ENCODE results near the gene SPOP.
"Not testable (repeated sequence)": the region's sequence is repeated elsewhere in the genome, so short reads cannot be mapped to it uniquely, and the experiment has no call there.

Gene SPOP

DNA sequence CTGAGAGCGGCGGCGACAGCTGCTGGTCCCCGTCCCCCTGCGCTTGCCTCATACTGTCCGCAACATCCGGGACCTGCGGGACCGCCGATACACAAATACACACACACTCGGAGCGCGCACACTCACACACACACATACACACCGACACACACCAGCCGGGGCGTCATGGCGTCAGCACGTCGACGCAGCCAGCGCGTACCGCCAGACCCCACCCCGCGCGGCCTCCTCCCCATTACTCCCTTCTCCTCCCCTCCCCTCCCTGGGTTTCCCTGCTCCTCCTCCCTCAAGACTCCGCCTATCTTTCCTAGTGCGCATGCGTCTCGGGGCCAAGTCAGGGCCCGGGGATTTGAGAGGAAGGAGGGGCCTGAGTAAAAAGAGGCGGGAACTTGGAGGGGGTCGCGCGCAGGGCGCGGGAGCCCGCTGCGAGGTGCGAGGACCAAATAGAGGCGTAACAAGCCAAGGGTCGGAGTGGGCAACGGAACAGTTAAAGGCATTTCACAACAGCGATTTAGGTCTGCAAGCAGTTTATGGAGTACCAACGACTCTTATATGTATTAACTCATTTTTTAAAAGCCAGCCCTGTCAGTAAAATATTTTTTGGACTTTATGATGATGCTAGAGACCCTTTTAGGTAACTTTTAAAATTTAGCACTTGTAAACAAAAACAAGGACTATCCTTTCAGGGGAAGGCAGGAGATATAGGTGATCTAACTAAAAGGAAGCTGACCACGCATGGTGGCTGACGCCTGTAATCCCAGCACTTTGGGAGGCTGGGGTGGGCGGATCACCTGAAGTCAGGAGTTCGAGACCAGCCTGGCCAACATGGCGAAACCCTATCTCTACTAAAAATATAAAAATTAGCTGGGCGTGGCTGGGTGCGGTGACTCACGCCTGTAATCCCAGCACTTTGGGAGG is at the start of gene SPOP:
Gene SPOP, minus strand, starts transcription at position 165 of the 915 bp plus-strand sequence. CDS start 55,287 bp downstream, outside the sequence.
- TF ChIP-seq JUND (IDR thresholded peaks at IDR 0.05; ENCODE audit: low read depth) = no peak
- in situ Hi-C loops (cut with HindIII; ENCODE audit: low pct_unique_long_range_greater_than_20kb, low sequenced_read_pairs) = no loop called here
- peak; percentile 94 to 100 for DNase-seq (ENCODE audit: low read depth in 1 of 2, low spot score in 1 of 2)

DNA sequence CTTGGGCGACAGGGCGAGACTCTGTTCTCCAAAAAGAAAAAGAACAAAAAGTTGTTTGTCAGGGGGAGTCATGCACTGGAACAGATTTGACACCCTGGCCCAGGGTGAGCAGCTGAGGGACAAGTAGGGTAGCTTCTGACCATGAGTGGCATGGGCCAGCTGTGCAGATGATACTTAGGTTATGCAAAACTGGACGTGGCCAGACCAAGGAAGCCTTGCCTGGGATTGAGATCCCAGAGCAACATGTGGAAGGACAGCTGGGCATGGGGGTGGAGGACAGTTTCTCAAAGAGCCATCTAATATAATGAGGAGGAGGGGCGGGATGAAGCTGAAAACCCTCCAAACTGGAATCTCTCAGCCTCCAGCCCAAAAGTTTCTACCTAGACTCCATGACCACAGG is 49.5 kb upstream of the SPOP start:
- DNase-seq (ENCODE audit: low read depth in 1 of 2, low spot score in 1 of 2) = no peak
- in situ Hi-C loops (cut with HindIII; ENCODE audit: low pct_unique_long_range_greater_than_20kb, low sequenced_read_pairs) = no loop called here
- TF ChIP-seq JUND (IDR thresholded peaks at IDR 0.05; ENCODE audit: low read depth) = no peak

DNA sequence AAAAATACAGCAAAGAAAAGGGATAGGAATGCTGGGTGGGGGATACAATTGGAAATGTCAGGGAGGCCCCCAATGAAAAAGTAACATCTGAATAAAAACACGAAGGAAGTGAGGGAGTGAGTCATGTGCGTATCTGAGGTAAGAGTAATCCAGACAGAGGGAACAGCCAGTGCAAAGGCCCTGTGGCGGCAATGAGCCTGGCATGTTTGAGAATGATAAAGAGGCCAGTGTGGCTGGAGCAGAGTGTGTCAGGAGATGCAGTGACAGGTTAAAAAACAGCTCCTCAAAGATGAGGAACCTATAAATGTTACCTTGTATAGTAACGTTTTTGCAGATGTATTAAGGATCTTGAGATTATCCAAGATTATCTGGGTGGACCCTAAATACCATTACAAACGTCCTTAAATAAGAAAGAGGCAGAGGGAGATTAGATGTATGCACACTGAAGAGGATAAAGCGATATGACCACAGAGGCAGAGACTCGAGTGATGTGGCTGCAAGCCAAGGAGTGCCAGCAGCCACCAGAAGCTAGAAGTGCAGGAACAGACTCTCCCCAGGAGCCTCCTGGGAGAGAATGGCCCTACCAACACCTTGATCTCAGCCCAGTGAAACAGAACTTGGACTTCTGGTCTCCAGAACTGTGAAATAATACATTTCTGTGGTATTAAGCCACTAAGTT is 47.7 kb upstream of the SPOP start:
- DNase-seq (ENCODE audit: low read depth in 1 of 2, low spot score in 1 of 2) = no peak
- in situ Hi-C loops (cut with HindIII; ENCODE audit: low pct_unique_long_range_greater_than_20kb, low sequenced_read_pairs) = no loop called here
- TF ChIP-seq JUND (IDR thresholded peaks at IDR 0.05; ENCODE audit: low read depth) = no peak

DNA sequence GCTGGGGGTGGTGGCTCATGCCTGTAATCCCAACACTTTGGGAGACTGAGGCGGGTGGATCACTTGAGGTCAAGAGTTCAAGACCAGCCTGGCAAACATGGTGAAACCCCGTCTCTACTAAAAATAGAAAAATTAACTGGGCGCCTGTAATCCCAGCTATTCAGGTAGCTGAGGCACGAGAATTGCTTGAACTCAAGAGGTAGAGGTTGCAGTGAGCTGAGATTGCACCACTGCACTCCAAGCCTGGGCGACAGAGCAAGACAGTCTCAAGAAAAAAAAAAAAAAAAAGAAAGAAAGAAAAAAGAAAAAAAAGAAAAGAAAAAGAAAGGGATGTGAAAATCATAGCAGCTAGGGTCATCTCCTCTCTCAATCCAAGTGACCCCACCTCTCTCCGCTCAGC is 46.7 kb upstream of the SPOP start:
- DNase-seq (ENCODE audit: low read depth in 1 of 2, low spot score in 1 of 2); in situ Hi-C loops (cut with HindIII; ENCODE audit: low pct_unique_long_range_greater_than_20kb, low sequenced_read_pairs): not testable (repeated sequence)

DNA sequence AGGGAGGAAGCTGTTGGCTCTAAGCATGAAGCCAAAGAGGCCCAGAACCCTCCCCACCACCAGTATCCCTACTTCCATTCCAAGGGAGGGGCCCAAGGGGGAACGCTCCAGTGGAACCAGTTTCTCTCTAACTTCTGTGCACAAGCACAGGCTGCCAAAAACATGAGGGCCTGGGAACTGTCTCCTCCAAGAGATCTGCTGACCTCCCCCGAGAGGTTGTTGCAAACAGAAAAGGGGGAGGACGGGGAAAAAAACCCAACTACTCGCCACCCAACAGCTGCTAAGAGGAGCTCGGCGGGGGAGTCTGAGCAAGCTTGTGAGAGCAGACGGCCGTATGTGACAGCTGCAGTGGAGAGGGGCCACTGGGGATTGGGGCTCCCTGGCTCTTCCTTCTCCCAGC is 45.5 kb upstream of the SPOP start:
- no peak for TF ChIP-seq JUND (IDR thresholded peaks at IDR 0.05; ENCODE audit: low read depth)
- in situ Hi-C loops (cut with HindIII; ENCODE audit: low pct_unique_long_range_greater_than_20kb, low sequenced_read_pairs) = no loop called here
- DNase-seq (ENCODE audit: low read depth in 1 of 2, low spot score in 1 of 2) = peak in 1 of 2 experiments; percentile 25

DNA sequence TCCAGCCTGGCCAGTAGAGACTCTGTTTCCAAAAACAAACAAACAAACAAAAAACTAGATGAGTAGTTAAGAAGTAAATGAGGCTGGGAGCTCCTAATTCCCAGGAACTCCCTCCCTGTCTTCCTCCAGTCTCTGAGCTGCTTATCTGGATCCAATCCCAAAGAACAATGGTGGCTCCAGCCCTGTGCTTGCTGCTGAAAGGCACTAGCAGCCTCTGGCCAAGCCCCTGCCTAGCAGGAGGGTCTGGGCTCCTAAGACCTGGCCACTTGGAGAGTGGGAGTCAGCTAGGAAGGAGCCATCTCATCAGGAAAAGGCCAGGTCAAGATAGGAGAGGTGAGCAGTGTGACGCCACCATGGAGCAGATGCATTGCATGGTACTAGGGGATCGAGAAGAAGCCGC is 44.2 kb upstream of the SPOP start:
- no peak for TF ChIP-seq JUND (IDR thresholded peaks at IDR 0.05; ENCODE audit: low read depth)
- no peak for DNase-seq (ENCODE audit: low read depth in 1 of 2, low spot score in 1 of 2)
- in situ Hi-C loops (cut with HindIII; ENCODE audit: low pct_unique_long_range_greater_than_20kb, low sequenced_read_pairs) = no loop called here

DNA sequence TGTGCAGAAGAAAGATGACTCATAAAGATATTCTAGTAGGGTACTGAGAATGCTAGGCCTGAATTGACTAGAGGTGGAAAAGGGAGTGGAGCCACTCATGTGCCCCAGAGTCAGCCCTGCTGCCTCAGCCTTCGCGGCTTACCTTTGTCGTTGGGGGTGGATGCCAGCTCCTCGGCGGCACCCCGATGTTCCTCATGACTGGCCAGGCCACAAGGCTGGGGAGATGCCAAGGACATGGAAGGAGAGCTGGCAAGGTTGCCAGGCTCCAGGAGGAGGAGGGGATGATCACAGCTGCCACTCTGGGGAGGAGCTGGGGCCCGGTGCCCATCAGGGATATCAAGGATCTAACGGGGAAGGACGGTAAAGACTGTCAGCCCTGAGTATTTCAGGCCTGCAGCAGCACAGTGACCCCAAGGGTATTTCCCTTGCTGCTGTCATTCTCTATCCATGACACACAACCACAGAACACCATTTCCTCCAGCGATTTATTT is 39.5 kb upstream of the SPOP start:
- in situ Hi-C loops (cut with HindIII; ENCODE audit: low pct_unique_long_range_greater_than_20kb, low sequenced_read_pairs) = no loop called here
- TF ChIP-seq JUND (IDR thresholded peaks at IDR 0.05; ENCODE audit: low read depth) = no peak
- no peak for DNase-seq (ENCODE audit: low read depth in 1 of 2, low spot score in 1 of 2)

DNA sequence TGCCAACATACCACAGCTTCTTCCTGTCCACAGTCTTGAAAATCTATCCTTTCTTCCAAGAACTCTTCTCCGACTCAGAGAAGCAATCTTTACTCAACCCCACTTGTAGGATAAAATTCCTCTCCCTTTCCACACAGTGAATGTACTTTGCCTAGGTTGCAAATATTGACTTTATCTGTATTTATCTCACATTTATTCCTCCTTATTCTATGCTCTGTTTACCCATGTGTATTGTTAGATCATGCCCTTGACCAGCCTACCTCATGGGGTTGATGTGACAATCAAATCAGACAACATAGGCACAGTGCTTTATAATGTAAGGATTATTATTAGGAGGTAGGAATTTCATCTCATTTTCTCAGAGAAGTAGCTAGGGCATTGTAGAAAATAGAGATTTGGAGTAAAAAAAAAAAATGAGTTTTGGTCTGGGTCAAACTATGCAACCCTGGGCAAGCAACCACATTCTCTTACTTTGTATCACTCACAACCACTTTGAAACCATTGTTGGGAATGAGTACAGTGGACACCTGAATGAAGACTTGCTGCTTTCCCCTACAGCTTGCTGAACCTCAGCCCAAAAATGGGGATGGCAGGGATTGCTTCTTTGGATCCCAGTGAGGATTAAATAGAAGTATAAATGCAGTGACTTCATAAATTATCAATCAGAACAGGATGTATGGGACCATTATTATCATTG is 38.9 kb upstream of the SPOP start:
- no peak for DNase-seq (ENCODE audit: low read depth in 1 of 2, low spot score in 1 of 2)
- in situ Hi-C loops (cut with HindIII; ENCODE audit: low pct_unique_long_range_greater_than_20kb, low sequenced_read_pairs) = no loop called here
- no peak for TF ChIP-seq JUND (IDR thresholded peaks at IDR 0.05; ENCODE audit: low read depth)

DNA sequence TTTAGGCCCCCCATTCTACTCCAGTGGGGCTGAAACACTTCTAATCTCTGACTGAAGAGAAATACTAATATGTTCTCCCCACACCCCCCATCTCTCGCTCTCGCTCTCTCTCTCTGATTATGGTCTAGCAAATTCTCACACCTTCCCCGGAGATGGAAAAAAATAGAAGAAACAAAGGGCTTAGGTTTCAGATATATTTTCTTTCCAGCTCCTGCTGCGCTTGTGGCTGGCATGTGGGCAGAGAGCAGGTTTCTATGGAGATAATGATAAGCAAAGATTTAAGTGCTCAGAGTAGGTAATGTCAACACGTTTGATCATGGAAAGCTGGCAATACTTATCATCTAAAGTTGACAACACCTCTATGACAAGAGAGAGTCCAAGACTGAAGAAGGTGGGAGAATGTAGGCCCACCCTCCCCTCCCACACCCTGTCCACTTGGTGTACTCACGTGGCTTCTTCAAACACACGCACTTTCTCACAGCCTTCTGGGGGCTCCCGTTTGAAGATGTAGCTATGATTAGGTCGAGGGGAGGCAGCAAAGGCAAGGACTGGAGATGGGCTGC is 37.9 kb upstream of the SPOP start:
- in situ Hi-C loops (cut with HindIII; ENCODE audit: low pct_unique_long_range_greater_than_20kb, low sequenced_read_pairs) = no loop called here
- TF ChIP-seq JUND (IDR thresholded peaks at IDR 0.05; ENCODE audit: low read depth) = no peak
- DNase-seq (ENCODE audit: low read depth in 1 of 2, low spot score in 1 of 2) = no peak

DNA sequence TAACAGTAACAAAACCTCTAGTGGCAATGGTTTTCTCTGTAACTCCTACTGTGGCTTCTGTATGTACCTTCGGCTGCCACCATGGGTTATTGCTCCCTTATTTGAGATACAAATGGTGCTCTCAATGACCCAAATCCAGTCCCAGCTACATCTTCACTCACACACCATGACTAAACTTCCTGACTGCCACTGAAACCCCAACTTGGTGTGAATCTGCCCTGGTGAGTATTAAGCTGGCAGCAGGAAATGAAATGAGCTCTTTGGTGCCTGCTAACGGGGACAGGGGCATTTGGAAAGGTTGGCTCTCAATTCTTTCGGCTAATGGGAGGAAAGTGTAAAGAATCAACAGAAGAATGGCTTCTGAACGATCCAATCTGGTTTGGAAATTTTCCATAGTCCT is 37.3 kb upstream of the SPOP start:
- no peak for TF ChIP-seq JUND (IDR thresholded peaks at IDR 0.05; ENCODE audit: low read depth)
- no peak for DNase-seq (ENCODE audit: low read depth in 1 of 2, low spot score in 1 of 2)
- in situ Hi-C loops (cut with HindIII; ENCODE audit: low pct_unique_long_range_greater_than_20kb, low sequenced_read_pairs) = no loop called here

DNA sequence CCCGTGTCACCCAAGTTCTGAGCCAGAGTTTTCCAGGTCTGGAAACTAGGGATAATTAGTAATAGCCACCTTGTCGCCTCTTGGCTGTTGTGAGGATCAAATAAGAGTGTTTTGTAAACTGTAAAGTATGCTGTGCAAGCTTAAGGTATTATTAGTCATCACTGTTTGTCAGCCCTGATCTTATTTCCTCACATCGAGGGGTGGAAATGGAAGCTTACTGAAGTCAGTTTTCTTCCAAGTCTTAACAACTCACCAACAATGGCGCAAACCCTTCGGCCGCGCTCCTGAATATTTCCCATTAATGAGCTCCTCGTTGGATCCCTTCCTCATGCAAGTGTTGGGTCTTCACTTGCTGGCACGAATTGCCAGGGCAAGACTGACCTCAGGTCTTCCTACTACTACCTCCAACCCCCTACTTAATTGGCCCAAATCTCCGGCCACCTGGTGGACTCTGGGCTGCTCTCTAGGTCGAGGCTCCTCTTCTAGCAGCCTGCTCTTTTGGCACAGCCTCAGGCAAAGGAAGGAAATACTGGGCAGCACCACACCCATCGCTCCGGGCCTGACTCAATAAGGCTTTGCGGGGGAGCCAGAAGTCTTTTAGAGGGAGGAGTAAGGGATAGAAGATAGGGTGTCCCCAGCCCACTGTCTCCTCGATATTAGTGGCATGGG is 30.8 kb upstream of the SPOP start:
- DNase-seq (ENCODE audit: low read depth in 1 of 2, low spot score in 1 of 2) = peak in 1 of 2 experiments; percentile 19
- TF ChIP-seq JUND (IDR thresholded peaks at IDR 0.05; ENCODE audit: low read depth) = no peak
- in situ Hi-C loops (cut with HindIII; ENCODE audit: low pct_unique_long_range_greater_than_20kb, low sequenced_read_pairs) = no loop called here

Data from T47D (cell line).